ENCODE results near the gene MUC5B. TPM values are rescaled to one million over a fixed set of nuclear protein-coding genes. Genes with fewer than 3 reads are reported as not detected.

Gene MUC5B
- total and polyA plus RNA-seq, 2 of the 13 experiments (the other 11 are each of a cell fraction or from before 2014, with no cell fraction given): 0.01 TPM; not detected in 1

GRCh38 chr11:1272531-1272930, 49.7 kb downstream of the MUC5B start (continued):
- TF ChIP-seq AKNA (CRISPR knock-in tag; IDR thresholded peaks at IDR 0.05; ENCODE audit: borderline replicate concordance) (no peak), REL (CRISPR knock-in tag; conservative IDR thresholded peaks at IDR 0.05) (no peak), HHEX (CRISPR knock-in tag; IDR thresholded peaks at IDR 0.05) (no peak), THYN1 (CRISPR knock-in tag; IDR thresholded peaks at IDR 0.05; ENCODE audit: borderline replicate concordance, low read depth) (no peak)

GRCh38 chr11:1274501-1274900, 51.6 kb downstream of the MUC5B start:
- H3K9ac ChIP-seq (ENCODE audit: insufficient read depth, low read depth, low read length): no peak overlapping the region
- no peaks in the 10 kb centered on the region for H3K79me2 ChIP-seq (ENCODE audit: insufficient read depth, low read length)
- H3K4me2 ChIP-seq (ENCODE audit: low read depth, low read length): no peak overlapping the region
- ChIA-PET CTCF (ENCODE audit: low intra/inter-chr PET ratio, low total read pairs) (no interaction called here), POLR2A (no interaction called here)
- no TSS peak for BruUV-seq (replicated peaks)
- DNase-seq (ENCODE audit: low spot score) (no peak), ATAC-seq (no peak), FAIRE-seq (no peak)
- H3K4me1 ChIP-seq (ENCODE audit: insufficient read depth, low read length): no peaks in the 10 kb centered on the region
- no peak overlapping the region for H3K4me3 ChIP-seq (replicated peaks in 1 of 3; ENCODE audit: insufficient read depth in 1 of 3, low read depth in 2 of 3, low read length in 3 of 3)
- H3K27ac ChIP-seq (ENCODE audit: extremely low read length, insufficient read depth, low read length): no peak overlapping the region
- H2AFZ ChIP-seq (ENCODE audit: low read length): no peak overlapping the region
- peaks cover 3% of the 10 kb centered on the region; the same call in 1 of the 2 replicates for H4K20me1 ChIP-seq (ENCODE audit: insufficient read depth, low read length)
- H3K9me3 ChIP-seq (ENCODE audit: low read length): no peaks in the 10 kb centered on the region
- intact Hi-C loops (cut with micrococcal nuclease; ENCODE audit: unreplicated experiment) (no loop called here), in situ Hi-C loops (cut with HindIII; ENCODE audit: extremely low pct_ligation_motif_present, low pct_unique_long_range_greater_than_20kb) (no loop called here)
- WGBS (ENCODE audit: low lambda C conversion rate): 97% methylated on average over 6 of the region's 14 CpGs
- peaks cover 16 to 34% of the 10 kb centered on the region in 2 experiments; a peak in 4 of 5 replicates for H3K36me3 ChIP-seq (replicated peaks in 1 of 2; ENCODE audit: control insufficient read depth in 1 of 2, insufficient read depth in 2 of 2, low read length in 2 of 2)
- no peaks in the 10 kb centered on the region for H3K27me3 ChIP-seq (ENCODE audit: control insufficient read depth in 1 of 2, insufficient read depth in 2 of 2, low read length in 2 of 2)
- no peak for TF ChIP-seq MBD4 (IDR thresholded peaks at IDR 0.05; ENCODE audit: borderline replicate concordance, low read length)
- no peak for TF ChIP-seq TRIM22 (IDR thresholded peaks at IDR 0.05)
- TF ChIP-seq BATF2 (CRISPR knock-in tag; IDR thresholded peaks at IDR 0.05): no peak
- TF ChIP-seq HMG20B (CRISPR knock-in tag; conservative IDR thresholded peaks at IDR 0.05): no peak
- TF ChIP-seq GMEB2 (CRISPR knock-in tag; IDR thresholded peaks at IDR 0.05; ENCODE audit: low read depth): no peak
- no peak for TF ChIP-seq ZNF281 (CRISPR knock-in tag; IDR thresholded peaks at IDR 0.05; ENCODE audit: borderline replicate concordance)

Data from HepG2 (cell line).